ENCODE measurements around the gene CDR2L.
A peak's percentile ranks its signal among the peaks of the same experiment; 100 is the strongest.

The CDR2L gene

DNA sequence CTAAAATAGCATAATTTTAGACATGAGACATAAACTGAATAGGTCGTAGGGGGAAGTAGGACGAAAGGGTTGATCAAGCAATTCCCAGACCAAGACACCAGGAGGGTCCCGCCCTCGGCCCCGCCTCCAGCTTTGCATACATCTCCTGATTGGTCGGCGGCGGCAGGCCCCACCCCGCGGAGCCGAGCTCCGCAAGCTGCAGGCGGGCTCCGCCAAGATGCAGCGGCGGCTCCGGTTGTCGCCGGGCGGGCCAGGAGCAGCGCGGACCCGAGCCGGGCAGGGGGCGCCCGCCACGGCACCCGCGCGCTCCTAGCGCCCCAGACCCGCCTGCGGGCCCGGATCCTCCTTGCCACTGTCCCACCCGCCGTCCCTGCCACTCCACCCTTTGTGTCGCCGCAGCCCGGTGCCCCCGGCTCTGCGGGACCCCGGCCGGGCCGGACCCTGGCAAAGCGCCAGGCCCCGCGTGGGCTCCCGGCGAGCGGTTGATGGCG lies at the start of gene CDR2L:
Gene CDR2L (plus strand): TSS at position 215 of the 491 bp plus-strand sequence. CDS start 412 bp downstream, outside the sequence.
- DNase-seq = peak; percentile 89

DNA sequence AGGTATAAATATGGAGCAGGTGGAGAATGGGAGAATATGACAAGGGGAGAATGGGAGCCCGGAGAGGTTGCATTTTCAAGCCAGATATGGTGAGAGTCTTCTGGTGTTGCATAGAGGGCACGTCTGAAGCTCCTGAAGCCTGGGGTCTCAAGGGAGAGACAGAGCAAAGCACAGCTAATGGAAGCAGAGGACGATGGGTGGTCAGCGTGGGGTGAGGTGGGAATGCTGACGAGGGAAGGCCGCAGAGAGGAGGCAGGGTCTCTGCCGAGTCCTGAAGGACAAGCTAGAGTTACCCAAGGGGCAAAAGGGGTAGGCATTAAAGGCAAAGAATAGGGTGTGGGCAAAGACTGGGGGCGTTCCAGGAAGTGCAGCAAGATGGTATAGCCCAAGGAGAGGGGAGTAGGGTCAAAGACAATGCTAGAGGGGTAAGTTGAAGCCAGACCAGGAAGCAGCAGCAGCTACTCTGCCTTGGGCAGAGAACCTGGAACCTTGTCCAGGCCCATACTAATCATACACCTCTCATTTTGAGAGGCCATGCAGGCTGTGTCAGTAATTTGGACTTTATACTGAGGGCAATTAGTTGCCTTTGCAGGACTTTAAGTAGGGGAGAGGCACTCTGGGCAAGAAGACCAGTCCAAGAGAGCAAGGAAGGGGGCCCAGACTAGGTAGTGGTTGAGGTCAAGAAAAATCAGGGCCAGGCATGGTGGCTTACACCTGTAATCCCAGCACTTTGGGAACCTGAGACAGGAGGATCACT lies 49.1 kb upstream of the CDR2L start:
- DNase-seq = no peak

DNA sequence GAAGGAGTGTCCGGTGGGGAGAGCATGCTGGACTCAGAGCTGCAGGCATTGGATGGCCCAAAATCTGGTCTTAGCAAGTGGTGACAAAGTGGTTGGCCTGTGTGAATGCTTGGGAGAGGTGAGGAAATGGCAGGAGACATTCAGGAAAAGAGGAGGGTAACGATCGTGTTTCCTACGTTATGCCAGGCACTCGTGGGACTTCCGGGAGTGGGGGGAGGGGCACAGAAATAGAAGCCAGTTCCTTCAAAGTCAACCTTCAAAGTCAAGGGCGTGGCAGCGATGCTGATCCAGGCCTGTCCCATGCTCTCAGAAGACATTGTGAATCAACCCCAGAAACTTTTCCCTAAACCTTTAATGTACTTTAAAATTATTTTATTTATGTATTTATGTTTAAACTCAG lies 47.9 kb upstream of the CDR2L start:
- DNase-seq = no peak

DNA sequence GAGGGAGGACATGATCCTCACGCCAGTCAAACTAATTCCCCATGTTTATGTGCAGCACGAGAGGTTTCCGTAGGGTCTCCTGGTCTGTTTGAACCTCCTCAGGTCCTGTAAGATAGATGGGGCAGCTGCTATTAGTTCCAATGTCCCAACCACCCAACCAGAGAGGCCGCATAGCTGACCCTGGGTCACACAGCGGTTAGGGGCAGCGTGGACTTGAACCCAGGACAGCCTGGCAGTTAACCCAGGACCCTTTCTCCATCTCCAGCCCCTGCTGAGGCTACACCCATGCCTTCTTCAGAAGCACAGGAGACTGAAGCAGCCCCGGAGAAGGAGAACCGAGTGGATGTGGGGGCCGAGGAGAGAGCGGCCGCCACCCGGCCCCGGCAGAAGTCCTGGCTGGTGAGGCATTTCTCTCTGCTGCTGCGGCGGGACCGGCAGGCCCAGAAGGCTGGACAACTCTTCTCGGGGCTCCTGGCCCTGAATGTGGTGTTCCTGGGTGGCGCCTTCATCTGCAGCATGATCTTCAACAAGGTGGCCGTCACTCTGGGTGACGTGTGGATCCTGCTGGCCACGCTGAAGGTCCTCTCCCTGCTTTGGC lies 46.2 kb upstream of the CDR2L start:
- DNase-seq = no peak

DNA sequence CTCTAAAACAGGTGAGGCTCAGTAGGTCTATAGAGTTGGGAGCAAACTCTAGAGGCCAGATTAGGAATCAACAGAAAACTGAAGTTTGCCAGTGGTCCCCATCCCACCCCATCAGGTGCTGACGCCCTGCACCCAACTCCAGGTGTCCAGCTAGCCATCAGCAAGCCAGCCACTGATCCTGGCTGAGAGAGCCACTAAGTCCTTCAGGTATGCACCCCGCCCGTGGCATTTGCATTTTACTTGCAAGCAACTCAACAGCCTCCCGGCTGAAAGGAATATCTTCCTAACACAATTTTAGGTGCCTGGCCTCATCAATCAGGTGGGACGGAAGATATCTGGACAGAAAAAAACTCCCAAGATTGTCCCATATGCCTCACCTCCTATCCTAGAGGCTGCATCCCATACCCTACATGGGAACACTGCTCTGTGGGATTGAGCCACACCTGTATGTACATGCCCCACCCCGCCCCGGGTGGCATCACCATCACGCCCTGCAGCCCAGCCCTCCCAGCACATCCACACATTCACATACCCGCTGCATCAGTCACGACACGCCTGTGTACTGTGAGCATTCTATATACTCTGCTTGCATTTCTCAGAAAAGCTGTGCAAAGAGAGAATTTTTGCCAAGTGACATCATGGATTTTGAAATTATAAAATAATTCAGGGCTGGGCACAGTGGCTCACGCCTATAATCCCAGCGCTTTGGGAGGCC lies 43.5 kb upstream of the CDR2L start:
- no peak for DNase-seq

DNA sequence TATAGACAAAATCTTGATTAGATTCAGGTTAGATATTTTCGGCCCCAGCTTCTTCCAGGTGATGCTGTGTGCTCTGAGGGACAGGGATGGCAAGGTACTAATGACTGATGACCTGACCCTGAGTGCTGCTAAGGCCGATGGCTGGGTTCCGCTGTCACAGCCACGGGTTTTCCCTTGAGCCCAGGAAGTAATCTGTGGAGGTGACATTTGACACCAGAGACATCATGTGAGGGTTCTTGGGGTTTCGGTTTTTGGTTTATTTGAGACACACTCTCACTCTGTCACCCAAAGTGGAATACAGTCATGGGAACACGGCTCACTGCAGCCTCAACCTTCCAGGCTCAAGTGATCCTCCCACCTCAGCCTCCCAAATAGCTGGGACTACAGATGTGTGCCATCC lies 41.9 kb upstream of the CDR2L start:
- DNase-seq = no peak

- DNase-seq = no peak
These were observed 40.8 kb upstream of the CDR2L start for GRCh38 chr17:74946641-74947040.

GRCh38 chr17:74947041-74947754 lies 40.2 kb upstream of the CDR2L start:
- DNase-seq = no peak

DNA sequence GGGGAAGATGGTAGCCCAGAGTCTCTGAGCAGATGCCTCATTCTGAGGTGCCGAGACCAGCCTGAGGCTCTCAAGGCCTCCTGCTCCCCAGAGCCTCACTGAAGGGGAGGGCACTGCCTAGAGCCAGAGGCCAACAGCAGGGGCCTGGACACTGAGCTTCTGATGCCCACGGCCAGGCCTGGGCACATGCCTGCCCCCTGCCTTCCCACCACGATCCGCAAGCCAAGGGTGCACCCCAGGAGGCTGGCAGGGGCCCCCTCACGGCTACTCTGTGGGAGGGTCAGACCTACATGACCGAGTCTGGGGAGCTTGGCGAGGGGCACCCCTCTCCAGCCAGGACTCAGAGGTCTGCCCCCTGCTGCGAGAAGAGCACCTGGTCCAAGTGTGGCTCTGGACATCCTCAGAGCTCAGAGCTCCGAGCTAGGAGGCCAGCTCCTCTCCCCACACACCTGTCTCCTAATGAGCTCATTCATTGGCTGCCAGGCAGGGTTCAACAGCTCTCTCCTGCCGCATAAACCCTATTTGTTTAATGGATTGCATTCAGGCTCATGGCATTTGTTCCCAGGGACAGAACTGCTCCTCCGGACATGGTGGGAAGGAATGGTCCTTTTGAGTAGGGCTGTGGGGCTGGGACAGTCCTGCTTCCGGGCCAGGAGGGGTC lies 37.8 kb upstream of the CDR2L start:
- no peak for DNase-seq

- DNase-seq = no peak
These were observed 37.2 kb upstream of the CDR2L start for GRCh38 chr17:74950207-74950606.

- DNase-seq = no peak
These were observed 36.4 kb upstream of the CDR2L start for GRCh38 chr17:74951065-74951464.

GRCh38 chr17:74951680-74952421 lies 35.6 kb upstream of the CDR2L start:
- no peak for DNase-seq

GRCh38 chr17:74952431-74953133 lies 34.9 kb upstream of the CDR2L start:
- DNase-seq = no peak

GRCh38 chr17:74953134-74953687 lies 34.2 kb upstream of the CDR2L start:
- DNase-seq = no peak

DNA sequence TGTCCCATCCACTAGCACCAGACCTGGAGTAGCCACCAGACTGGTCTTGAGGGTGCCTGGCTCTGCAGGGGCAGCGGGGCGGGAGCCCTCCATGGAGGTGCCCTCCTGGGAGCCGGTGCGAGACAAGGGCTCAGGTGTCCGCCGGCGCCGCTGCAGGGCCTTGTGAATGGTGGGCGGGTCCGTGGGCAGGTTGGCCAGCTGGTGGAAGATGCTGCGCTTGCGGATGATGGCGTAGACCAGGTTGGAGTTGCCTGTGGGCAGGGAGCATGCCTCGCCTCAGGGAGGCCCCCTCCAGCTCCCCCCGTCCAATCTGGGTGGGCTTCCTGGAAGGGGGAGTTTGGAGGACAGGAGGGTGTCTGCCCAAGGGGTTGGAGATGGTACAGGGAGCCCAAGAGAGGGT lies 33.3 kb upstream of the CDR2L start:
- no peak for DNase-seq

GRCh38 chr17:74954665-74955421 lies 32.6 kb upstream of the CDR2L start:
- DNase-seq = no peak

DNA sequence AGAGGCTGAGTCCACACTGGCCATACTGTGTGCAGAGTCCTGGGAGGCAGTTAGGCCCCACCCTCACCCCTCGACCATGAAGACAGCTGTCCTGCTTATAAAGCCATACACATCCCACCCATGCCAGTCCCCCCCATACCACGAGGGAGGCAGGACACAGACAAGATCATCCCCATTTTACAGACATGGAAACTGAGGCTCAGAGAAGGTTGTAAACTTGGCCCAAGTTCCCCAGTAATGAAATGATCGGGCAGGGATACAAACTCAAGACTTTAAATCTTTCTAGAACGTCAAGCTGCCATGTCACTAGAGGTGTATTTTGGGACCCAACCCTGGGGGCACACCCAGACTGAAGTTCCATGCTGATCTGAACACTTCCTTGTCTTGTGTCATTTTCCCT lies 31.3 kb upstream of the CDR2L start:
- no peak for DNase-seq

- peak; percentile 37 for DNase-seq
These were observed 29.3 kb upstream of the CDR2L start for GRCh38 chr17:74957935-74958740.

DNA sequence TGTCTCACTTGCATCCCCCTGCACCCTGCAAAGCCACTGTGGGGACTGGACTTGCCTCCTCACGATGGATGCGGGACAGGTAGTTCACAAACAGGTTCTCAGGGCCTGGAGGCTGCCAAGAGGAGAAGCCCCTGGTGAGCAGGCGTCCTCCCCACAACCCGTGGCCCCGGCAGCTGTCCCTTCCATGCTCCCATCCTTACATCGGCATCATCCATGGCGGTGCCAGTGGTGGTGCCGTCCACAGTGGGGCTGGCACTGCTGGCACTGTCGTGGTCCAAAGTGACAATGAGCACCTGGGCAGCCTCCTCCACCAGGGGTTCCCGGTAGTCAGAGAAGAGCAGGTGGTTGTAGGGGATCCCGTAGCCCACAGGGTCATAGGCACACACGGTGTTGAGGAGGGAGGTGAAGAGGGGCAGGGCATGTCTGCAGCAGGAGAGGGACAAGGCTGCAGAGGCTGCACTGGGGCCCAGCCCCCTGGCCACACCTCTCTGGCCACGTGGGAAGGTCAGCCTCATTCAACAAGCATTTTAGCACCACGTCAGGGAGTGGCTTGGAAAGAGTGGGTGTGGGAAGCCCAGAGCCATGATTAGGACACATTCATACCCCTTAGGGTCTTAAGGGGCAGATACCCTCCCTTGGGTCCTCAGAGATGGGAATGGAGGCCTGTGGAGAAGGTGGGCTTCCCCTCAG lies 27.5 kb upstream of the CDR2L start:
- DNase-seq = no peak
